ENCODE data around the gene TNRC6B. TPM values are rescaled to one million over a fixed set of nuclear protein-coding genes. Genes with fewer than 3 reads are reported as not detected.
A peak's percentile ranks its signal among the peaks of the same experiment; 100 is the strongest.
"Not testable (repeated sequence)": the region's sequence is repeated elsewhere in the genome, so short reads cannot be mapped to it uniquely, and the experiment has no call there.

The TNRC6B gene
- total RNA-seq, 2 experiments from 2014 or later = 65.1 to 65.2 TPM

DNA sequence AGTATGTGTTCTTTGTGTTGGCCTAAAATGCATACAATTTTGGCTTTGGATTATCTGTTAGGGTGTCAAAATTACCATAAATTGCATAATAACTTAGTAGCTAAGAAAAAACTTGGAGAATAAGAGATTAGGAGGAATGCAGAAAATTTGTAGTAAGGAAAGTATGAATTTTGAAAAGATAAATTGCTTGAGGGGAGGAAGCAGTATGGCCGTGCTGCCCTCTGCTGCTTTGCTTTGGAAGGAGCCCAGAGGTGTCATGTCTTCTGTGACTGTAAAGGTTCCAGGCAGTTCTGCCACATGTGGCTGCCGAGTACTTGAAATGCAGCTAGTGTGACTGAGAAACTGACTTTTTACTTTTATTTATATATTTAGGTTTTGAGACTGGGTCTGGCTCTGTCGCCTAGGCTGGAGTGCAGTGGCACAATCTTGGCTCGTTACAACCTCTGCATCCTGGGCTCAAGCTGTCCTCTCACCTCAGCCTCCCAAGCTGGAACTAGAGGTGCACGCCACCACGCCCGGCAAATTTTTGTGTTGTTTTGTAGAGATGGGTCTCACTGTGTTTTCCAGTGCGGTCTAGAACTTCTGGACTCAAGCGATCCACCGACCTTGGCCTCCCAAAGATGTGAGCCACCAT is 170.4 kb downstream of the TNRC6B start:
- H3K9me3 Mint-ChIP-seq = no peaks in the 10 kb centered on the region
- peak overlapping the region; percentile 98 for H3K4me3 Mint-ChIP-seq
- H3K27me3 Mint-ChIP-seq = no peaks in the 10 kb centered on the region
- ChIA-PET POLR2A (interaction anchor here (1.1 to 2.1 kb wide), 2 partner anchors 170 to 303 kb away, joined by 3 to 8 read pairs; partner anchors contain the start of gene TNRC6B), CTCF (interaction anchor here (0.6 to 1.9 kb wide), 20 partner anchors 9 to 819 kb away, joined by 3 to 14 read pairs (median 3); partner anchors contain the start of gene SGSM3)
- H3K36me3 Mint-ChIP-seq (ENCODE audit: low read depth) = peaks cover 31% of the 10 kb centered on the region
- peaks cover 33% of the 10 kb centered on the region for H3K4me1 Mint-ChIP-seq
- peak overlapping the region; percentile 99 for H3K27ac Mint-ChIP-seq
- DNase-seq = peak; percentile 81

GRCh38 chr22:40352763-40353162 is 175.0 kb downstream of the TNRC6B start:
- Mint-ChIP-seq H3K36me3 (ENCODE audit: low read depth) (peaks cover 44% of the 10 kb centered on the region), H3K4me1 (peaks cover 12% of the 10 kb centered on the region)
- DNase-seq = no peak

GRCh38 chr22:40361100-40361499 is 183.4 kb downstream of the TNRC6B start:
- Mint-ChIP-seq H3K4me3 (no peak overlapping the region), H3K36me3 (ENCODE audit: low read depth) (peaks cover 76% of the 10 kb centered on the region), H3K4me1 (peaks cover 4% of the 10 kb centered on the region), H3K9me3 (no peaks in the 10 kb centered on the region), H3K27me3 (no peaks in the 10 kb centered on the region), H3K27ac (no peak overlapping the region)
- CTCF ChIA-PET = interaction anchor here (1.3 kb wide), 1 partner anchor 324 kb away, joined by 4 read pairs; no protein-coding TSS in a partner anchor
- POLR2A ChIA-PET = no interaction called here
- no peak for DNase-seq

More at GRCh38 chr22:40352763-40353162, 175.0 kb downstream of the TNRC6B start:
- Mint-ChIP-seq H3K4me3 (no peak overlapping the region), H3K27me3 (no peaks in the 10 kb centered on the region), H3K9me3 (no peaks in the 10 kb centered on the region), H3K27ac (no peak overlapping the region)
- POLR2A ChIA-PET = no interaction called here
- CTCF ChIA-PET = interaction anchor here (0.6 to 0.7 kb wide), 2 partner anchors 19 to 294 kb away, joined by 3 to 5 read pairs; no protein-coding TSS in a partner anchor

- peaks cover 84% of the 10 kb centered on the region for H3K36me3 Mint-ChIP-seq (ENCODE audit: low read depth)
- POLR2A ChIA-PET = interaction anchor here (0.7 kb wide), 1 partner anchor 10 kb away, joined by 8 read pairs; no protein-coding TSS in a partner anchor
- CTCF ChIA-PET = interaction anchor here (0.6 to 0.8 kb wide), 2 partner anchors 12 to 15 kb away, joined by 3 to 4 read pairs; no protein-coding TSS in a partner anchor
Observed at GRCh38 chr22:40363059-40363458, 185.3 kb downstream of the TNRC6B start.

GRCh38 chr22:40364431-40364830 is 186.7 kb downstream of the TNRC6B start:
- no peak overlapping the region for H3K27ac Mint-ChIP-seq
- no peaks in the 10 kb centered on the region for H3K9me3 Mint-ChIP-seq
- peaks cover 84% of the 10 kb centered on the region for H3K36me3 Mint-ChIP-seq (ENCODE audit: low read depth)
- CTCF ChIA-PET = interaction anchor here (0.8 kb wide), 1 partner anchor 18 kb away, joined by 3 read pairs; no protein-coding TSS in a partner anchor
- no peak for DNase-seq
- H3K27me3 Mint-ChIP-seq = no peaks in the 10 kb centered on the region
- POLR2A ChIA-PET = no interaction called here
- H3K4me3 Mint-ChIP-seq = no peak overlapping the region
- peaks cover 2% of the 10 kb centered on the region for H3K4me1 Mint-ChIP-seq

More at GRCh38 chr22:40363059-40363458, 185.3 kb downstream of the TNRC6B start:
- H3K4me3 Mint-ChIP-seq = no peak overlapping the region
- no peaks in the 10 kb centered on the region for H3K27me3 Mint-ChIP-seq
- no peak for DNase-seq
- H3K27ac Mint-ChIP-seq = no peak overlapping the region
- no peaks in the 10 kb centered on the region for H3K9me3 Mint-ChIP-seq
- peaks cover 2% of the 10 kb centered on the region for H3K4me1 Mint-ChIP-seq

DNA sequence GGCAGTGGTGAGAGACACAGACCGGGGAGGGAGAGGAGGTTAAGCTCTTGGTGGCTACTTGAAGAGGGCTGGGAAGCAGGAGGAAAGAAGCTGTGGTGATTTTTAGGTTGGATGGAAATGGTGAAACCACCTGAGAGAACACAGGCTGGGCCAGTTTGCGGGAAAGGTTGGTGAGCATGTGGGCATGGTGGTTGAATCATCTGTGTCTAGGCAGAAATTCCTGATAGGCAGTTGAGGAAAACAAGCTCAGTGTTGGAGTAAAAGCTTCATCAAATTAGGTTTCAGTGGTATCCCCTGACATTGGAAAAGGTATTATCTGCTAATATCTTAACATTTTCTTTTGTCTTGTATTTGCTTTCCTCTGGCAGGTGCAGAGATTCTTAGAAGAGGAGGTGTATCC is 188.3 kb downstream of the TNRC6B start:
- Mint-ChIP-seq H3K9me3 (no peaks in the 10 kb centered on the region), H3K4me1 (peaks cover 9% of the 10 kb centered on the region), H3K27me3 (no peaks in the 10 kb centered on the region), H3K4me3 (no peak overlapping the region), H3K36me3 (ENCODE audit: low read depth) (peaks cover 74% of the 10 kb centered on the region), H3K27ac (peak overlapping the region; percentile 76)
- ChIA-PET POLR2A (interaction anchor here (0.5 kb wide), 1 partner anchor 34 kb away, joined by 3 read pairs; no protein-coding TSS in a partner anchor), CTCF (interaction anchor here (0.6 kb wide), 1 partner anchor 53 kb away, joined by 4 read pairs; no protein-coding TSS in a partner anchor)
- no peak for DNase-seq

DNA sequence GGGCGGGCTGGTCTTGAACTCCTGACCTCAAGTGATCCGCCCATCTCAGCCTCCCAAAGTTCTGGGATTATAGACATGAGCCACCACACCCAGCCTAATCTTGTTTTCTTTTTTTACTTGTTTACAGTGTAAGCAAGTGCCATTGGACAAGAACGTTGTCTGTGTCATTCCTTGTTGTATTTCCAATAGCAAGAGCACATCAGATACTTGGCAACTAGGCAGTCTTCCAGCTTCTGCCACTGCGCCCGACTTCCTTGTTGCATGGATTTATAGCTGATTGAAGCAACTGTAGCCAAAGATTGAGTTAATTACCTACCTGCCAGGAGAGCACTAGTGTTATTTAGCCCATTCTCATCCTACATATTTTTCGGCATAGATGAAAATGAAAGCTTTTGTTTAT is 189.6 kb downstream of the TNRC6B start:
- no peak for DNase-seq
- Mint-ChIP-seq H3K27me3 (no peaks in the 10 kb centered on the region), H3K4me1 (peaks cover 15% of the 10 kb centered on the region), H3K36me3 (ENCODE audit: low read depth) (peaks cover 64% of the 10 kb centered on the region), H3K4me3 (no peak overlapping the region), H3K9me3 (no peaks in the 10 kb centered on the region), H3K27ac (no peak overlapping the region)
- ChIA-PET POLR2A (no interaction called here), CTCF (no interaction called here)

- H3K27me3 Mint-ChIP-seq = no peaks in the 10 kb centered on the region
- DNase-seq = no peak
- H3K4me1 Mint-ChIP-seq = peaks cover 21% of the 10 kb centered on the region
- no peaks in the 10 kb centered on the region for H3K9me3 Mint-ChIP-seq
- no peak overlapping the region for H3K4me3 Mint-ChIP-seq
- no peak overlapping the region for H3K27ac Mint-ChIP-seq
- ChIA-PET CTCF (interaction anchor here (0.7 to 1.2 kb wide), 3 partner anchors 11 to 952 kb away, joined by 3 read pairs; no protein-coding TSS in a partner anchor), POLR2A (no interaction called here)
- peaks cover 61% of the 10 kb centered on the region for H3K36me3 Mint-ChIP-seq (ENCODE audit: low read depth)
Observed at GRCh38 chr22:40368016-40368415, 190.3 kb downstream of the TNRC6B start.

GRCh38 chr22:40368836-40369235 is 191.1 kb downstream of the TNRC6B start:
- H3K4me3 Mint-ChIP-seq = no peak overlapping the region
- H3K9me3 Mint-ChIP-seq = no peaks in the 10 kb centered on the region
- no peak for DNase-seq
- no peak overlapping the region for H3K27ac Mint-ChIP-seq
- H3K36me3 Mint-ChIP-seq (ENCODE audit: low read depth) = peaks cover 61% of the 10 kb centered on the region
- ChIA-PET CTCF (interaction anchor here (0.5 to 1.2 kb wide), 3 partner anchors 10 to 321 kb away, joined by 3 read pairs; no protein-coding TSS in a partner anchor), POLR2A (no interaction called here)
- peaks cover 24% of the 10 kb centered on the region for H3K4me1 Mint-ChIP-seq
- no peaks in the 10 kb centered on the region for H3K27me3 Mint-ChIP-seq

DNA sequence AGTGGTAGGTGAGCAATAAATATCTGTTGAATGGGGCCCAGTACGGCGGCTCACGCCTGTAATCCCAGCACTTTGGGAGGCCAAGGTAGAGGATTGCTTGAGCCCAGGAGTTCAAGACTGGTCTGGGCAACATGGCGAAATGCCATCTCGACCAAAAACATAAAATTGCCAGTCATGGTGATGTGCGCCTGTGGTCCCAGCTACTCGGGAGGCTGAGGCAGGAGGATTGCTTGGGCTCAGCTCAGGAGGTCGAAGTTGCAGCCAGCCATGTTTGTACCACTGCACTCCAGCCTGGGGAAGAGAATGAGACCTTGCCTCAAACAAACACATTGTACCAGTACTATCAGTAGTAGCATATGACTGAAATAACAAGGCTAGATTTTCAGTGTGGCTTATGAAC is 196.8 kb downstream of the TNRC6B start:
- Mint-ChIP-seq H3K27me3 (no peaks in the 10 kb centered on the region), H3K27ac (no peak overlapping the region), H3K4me1 (peaks cover 30% of the 10 kb centered on the region), H3K4me3 (no peak overlapping the region), H3K36me3 (ENCODE audit: low read depth) (peaks cover 25% of the 10 kb centered on the region), H3K9me3 (no peaks in the 10 kb centered on the region)
- no peak for DNase-seq
- ChIA-PET CTCF (interaction anchor here (1.5 kb wide), 1 partner anchor 11 kb away, joined by 3 read pairs; no protein-coding TSS in a partner anchor), POLR2A (no interaction called here)

DNA sequence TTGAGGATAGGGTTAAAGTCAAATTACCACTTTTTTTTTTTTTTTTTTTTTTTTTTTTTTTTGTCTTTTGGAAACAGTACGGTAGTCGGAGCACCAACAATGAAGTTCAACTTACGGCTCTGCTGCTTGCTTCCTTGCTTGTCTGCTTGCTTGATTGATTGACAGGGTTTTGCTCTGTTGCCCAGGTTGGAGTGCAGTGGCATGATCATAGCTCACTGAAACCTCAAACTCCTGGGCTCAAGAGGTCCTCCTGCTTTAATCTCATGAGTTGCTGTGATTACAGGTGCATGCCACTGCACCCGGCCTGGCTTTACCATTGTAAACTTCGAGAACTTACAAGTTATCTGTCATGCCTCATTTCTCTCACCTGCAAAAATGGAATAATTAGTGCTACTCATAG is 198.4 kb downstream of the TNRC6B start:
- Mint-ChIP-seq H3K27me3 (no peaks in the 10 kb centered on the region), H3K36me3 (ENCODE audit: low read depth) (peaks cover 26% of the 10 kb centered on the region), H3K4me3 (no peak overlapping the region), H3K27ac (no peak overlapping the region), H3K9me3 (no peaks in the 10 kb centered on the region), H3K4me1 (peaks cover 24% of the 10 kb centered on the region)
- POLR2A ChIA-PET = no interaction called here
- DNase-seq = no peak
- CTCF ChIA-PET = interaction anchor here (0.5 to 1.5 kb wide), 5 partner anchors 29 to 1637 kb away, joined by 3 to 4 read pairs (median 4); no protein-coding TSS in a partner anchor

DNA sequence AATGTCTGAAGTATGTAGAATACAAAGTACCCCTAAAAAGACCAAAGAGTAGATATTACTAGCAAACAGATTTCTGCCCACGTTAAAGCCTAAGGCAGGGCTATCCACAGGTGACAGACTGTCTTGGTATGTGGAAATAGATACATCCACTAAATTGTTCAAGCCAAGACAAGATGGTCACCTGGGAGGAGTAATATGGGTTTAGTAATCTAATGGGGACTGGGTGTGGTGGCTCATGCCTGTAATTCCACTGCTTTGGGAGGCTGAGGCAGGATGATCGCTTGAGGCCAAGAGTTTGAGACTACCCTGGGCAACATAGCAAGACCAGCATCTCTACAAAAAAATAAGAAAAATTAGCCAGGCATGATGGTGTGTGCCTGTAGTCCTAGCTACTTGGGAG is 200.2 kb downstream of the TNRC6B start:
- Mint-ChIP-seq H3K27ac (no peak overlapping the region), H3K4me1 (peaks cover 24% of the 10 kb centered on the region), H3K27me3 (no peaks in the 10 kb centered on the region), H3K9me3 (no peaks in the 10 kb centered on the region), H3K36me3 (ENCODE audit: low read depth) (peaks cover 29% of the 10 kb centered on the region), H3K4me3 (no peak overlapping the region)
- no peak for DNase-seq
- CTCF ChIA-PET = no interaction called here
- POLR2A ChIA-PET = no interaction called here

DNA sequence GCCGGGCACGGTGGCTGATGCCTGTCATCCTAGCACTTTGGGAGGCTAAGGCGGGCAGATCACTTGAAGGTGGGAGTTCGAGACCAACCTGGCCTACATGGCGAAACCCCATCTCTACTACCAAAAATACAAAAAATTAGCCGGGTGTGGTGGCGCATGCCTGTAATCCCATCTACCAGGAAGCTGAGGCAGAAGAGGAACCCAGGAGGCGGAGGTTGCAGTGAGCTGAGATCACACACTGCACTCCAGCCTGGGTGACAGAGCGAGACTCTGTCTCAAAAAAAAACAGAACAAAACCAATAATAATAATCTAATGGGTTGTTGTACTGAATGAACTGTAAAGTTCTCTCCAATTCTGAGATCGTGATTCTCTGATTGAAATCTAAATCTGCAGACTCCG is 200.7 kb downstream of the TNRC6B start:
- DNase-seq, POLR2A ChIA-PET: not testable (repeated sequence)
- peaks cover 25% of the 10 kb centered on the region for H3K4me1 Mint-ChIP-seq

More for the DNA sequence above, 200.7 kb downstream of the TNRC6B start:
- CTCF ChIA-PET = interaction anchor here (0.6 kb wide), 1 partner anchor 334 kb away, joined by 3 read pairs; no protein-coding TSS in a partner anchor
- not testable (repeated sequence) for H3K27ac Mint-ChIP-seq, H3K4me3 Mint-ChIP-seq, H3K27me3 Mint-ChIP-seq, H3K9me3 Mint-ChIP-seq
- H3K36me3 Mint-ChIP-seq (ENCODE audit: low read depth) = peaks cover 28% of the 10 kb centered on the region

Measured in activated CD4-positive, alpha-beta T cell treated with anti-CD3 and anti-CD28 coated beads, Interleukin-2, amount 10 ng/mL, durations not matched to agents 7 days and 5 days (primary cell).